CD8-positive, alpha-beta memory T cell (primary cell): ENCODE results near the gene NPFFR1. TPM values are rescaled to one million over a fixed set of nuclear protein-coding genes. Genes with fewer than 3 reads are reported as not detected.

Experiments used
- CTCF ChIA-PET: fragments of 350-600 bp; sonication (Branson Sonifier 250); formaldehyde crosslinking; loops from one replicate; lab custom pipeline; 2021; ENCODE audit warnings: antibody characterized with exemption; lab: Charles Lee
- POLR2A ChIA-PET: fragments of 350-600 bp; sonication (Branson Sonifier 250); formaldehyde crosslinking; loops from one replicate; lab custom pipeline; 2021; ENCODE audit warnings: antibody characterized with exemption; lab: Charles Lee
- DNase-seq, 5 donors: peaks; one replicate each; pipeline versions ENCODE4 v3.0.0 to v3.0.0-alpha.2; 2020 to 2022; ENCODE audit warnings: mixed read lengths in 1 of 5
- H3K27ac ChIP-seq: one replicate; pipeline ENCODE4 v1.7.0; 2013; ENCODE audit warnings: low read depth, mild to moderate bottlenecking, low read length, moderate library complexity
- H3K27me3 ChIP-seq: 2 replicates; pipeline ENCODE4 v1.7.0; 2013; ENCODE audit warnings: low read length, mild to moderate bottlenecking; ENCODE audit not compliant: insufficient read depth, poor library complexity, severe bottlenecking
- H3K36me3 ChIP-seq: 2 replicates; pipeline ENCODE4 v1.7.0; 2013; ENCODE audit warnings: mild to moderate bottlenecking, low read length, moderate library complexity; ENCODE audit not compliant: insufficient read depth
- H3K4me1 ChIP-seq: 2 replicates; pipeline ENCODE4 v1.7.0; 2013; ENCODE audit warnings: mild to moderate bottlenecking, low read length, moderate library complexity; ENCODE audit not compliant: insufficient read depth
- H3K4me3 ChIP-seq: 2 replicates; pipeline ENCODE4 v1.7.0; 2013; ENCODE audit warnings: mild to moderate bottlenecking, low read length
- H3K9me3 ChIP-seq: 2 replicates; pipeline ENCODE4 v1.7.0; 2013; ENCODE audit warnings: mild to moderate bottlenecking, low read length
- H3K27ac Mint-ChIP-seq, 8 donors: one replicate each; pipeline ENCODE4 v1.8.0; 2020 to 2021; ENCODE audit warnings: mixed read lengths in 8 of 8, mild to moderate bottlenecking in 6 of 8, inconsistent platforms in 3 of 8, moderate library complexity in 3 of 8
- H3K27me3 Mint-ChIP-seq, 2 donors: one replicate each; pipeline ENCODE4 v1.8.0; 2020 to 2021; ENCODE audit warnings: mixed read lengths in 2 of 2, mild to moderate bottlenecking in 1 of 2, moderate library complexity in 1 of 2
- H3K36me3 Mint-ChIP-seq, 3 donors: one replicate each; pipeline ENCODE4 v1.8.0; 2020 to 2021; ENCODE audit warnings: mixed read lengths in 3 of 3, inconsistent platforms in 1 of 3, mild to moderate bottlenecking in 1 of 3
- H3K4me1 Mint-ChIP-seq, 3 donors: one replicate each; pipeline ENCODE4 v1.8.0; 2020 to 2021; ENCODE audit warnings: mixed read lengths in 3 of 3, inconsistent platforms in 1 of 3, mild to moderate bottlenecking in 1 of 3
- H3K4me3 Mint-ChIP-seq, 7 donors: one replicate each; pipeline ENCODE4 v1.8.0; 2020 to 2021; ENCODE audit warnings: mixed read lengths in 7 of 7, mild to moderate bottlenecking in 6 of 7, moderate library complexity in 4 of 7, inconsistent platforms in 2 of 7
- H3K9me3 Mint-ChIP-seq, 5 donors: one replicate each; pipeline ENCODE4 v1.8.0; 2020 to 2022; ENCODE audit warnings: mixed read lengths in 5 of 5, mild to moderate bottlenecking in 3 of 5, moderate library complexity in 2 of 5, inconsistent platforms in 1 of 5
- polyA plus RNA-seq: library from polyadenylated mRNA; unstranded; fragments of 300-500 nt; fragmentation: Illumina TruSeq; gene quantifications from one replicate; pipeline ENCODE4 v1.2.3, GENCODE V29; 2021
- total RNA-seq, 2 experiments: library from RNA; stranded (reverse); gene quantifications; one replicate each; pipeline ENCODE4 v1.2.3, GENCODE V29; 2021

NPFFR1 gene
- total and polyA plus RNA-seq, 3 experiments from 2014 or later: not detected

GRCh38 chr10:70281609-70282008 is 2.2 kb downstream of the NPFFR1 start:
- H3K9me3 ChIP-seq: no peaks in the 10 kb centered on the region
- no peak overlapping the region for H3K27ac ChIP-seq
- peaks cover 14% of the 10 kb centered on the region for H3K27me3 ChIP-seq
- H3K27me3 Mint-ChIP-seq: peaks cover 32 to 50% of the 10 kb centered on the region in 2 donors
- H3K9me3 Mint-ChIP-seq: peaks cover 0 to 3% (median 2%) of the 10 kb centered on the region in 5 donors
- no peaks in the 10 kb centered on the region for H3K4me1 ChIP-seq
- peaks cover 0 to 5% (median 1%) of the 10 kb centered on the region in 3 donors for H3K36me3 Mint-ChIP-seq
- no peak overlapping the region for H3K27ac Mint-ChIP-seq
- peaks cover 0 to 5% (median 0%) of the 10 kb centered on the region in 3 donors for H3K4me1 Mint-ChIP-seq
- ChIA-PET POLR2A (no interaction called here), CTCF (interaction anchor here (1.5 to 1.9 kb wide), 2 partner anchors 9 to 16 kb away, joined by 4 read pairs; no protein-coding TSS in a partner anchor)
- DNase-seq: no peak
- H3K36me3 ChIP-seq: no peaks in the 10 kb centered on the region
- H3K4me3 ChIP-seq: no peak overlapping the region
- H3K4me3 Mint-ChIP-seq: no peak overlapping the region

GRCh38 chr10:70280099-70280498 is 3.7 kb downstream of the NPFFR1 start:
- Mint-ChIP-seq H3K4me1 (peaks cover 0 to 5% (median 0%) of the 10 kb centered on the region in 3 donors), H3K36me3 (peaks cover 0 to 5% (median 1%) of the 10 kb centered on the region in 3 donors), H3K27me3 (peaks cover 18 to 37% of the 10 kb centered on the region in 2 donors), H3K27ac (peak overlapping the region in 1 of 8 donors; percentile 34), H3K4me3 (no peak overlapping the region), H3K9me3 (peaks cover 0 to 3% (median 0%) of the 10 kb centered on the region in 5 donors)
- Histone ChIP-seq H3K4me1 (no peaks in the 10 kb centered on the region), H3K27ac (no peak overlapping the region), H3K36me3 (no peaks in the 10 kb centered on the region), H3K4me3 (no peak overlapping the region), H3K9me3 (no peaks in the 10 kb centered on the region), H3K27me3 (peaks cover 10% of the 10 kb centered on the region)
- ChIA-PET POLR2A (no interaction called here), CTCF (no interaction called here)
- DNase-seq: no peak

- Histone ChIP-seq H3K9me3 (no peaks in the 10 kb centered on the region), H3K27ac (no peak overlapping the region), H3K36me3 (no peaks in the 10 kb centered on the region), H3K4me1 (no peaks in the 10 kb centered on the region), H3K4me3 (no peak overlapping the region), H3K27me3 (no peaks in the 10 kb centered on the region)
- H3K4me1 Mint-ChIP-seq: peaks cover 7 to 8% (median 7%) of the 10 kb centered on the region in 3 donors
- no peaks in the 10 kb centered on the region for H3K9me3 Mint-ChIP-seq
- ChIA-PET CTCF (interaction anchor here (0.6 kb wide), 1 partner anchor 8 kb away, joined by 3 read pairs; no protein-coding TSS in a partner anchor), POLR2A (no interaction called here)
- no peak overlapping the region for H3K4me3 Mint-ChIP-seq
- H3K27me3 Mint-ChIP-seq: peaks cover 4 to 15% of the 10 kb centered on the region in 2 donors
- no peak for DNase-seq
- H3K27ac Mint-ChIP-seq: no peak overlapping the region
- H3K36me3 Mint-ChIP-seq: peaks cover 0 to 1% (median 0%) of the 10 kb centered on the region in 3 donors
Observed at GRCh38 chr10:70277396-70278030, 6.3 kb downstream of the NPFFR1 start.

- Mint-ChIP-seq H3K4me3 (no peak overlapping the region), H3K36me3 (peaks cover 0 to 2% (median 0%) of the 10 kb centered on the region in 3 donors), H3K27me3 (peaks cover 0 to 3% of the 10 kb centered on the region in 2 donors), H3K27ac (peak overlapping the region in 1 of 8 donors; percentile 12), H3K4me1 (peaks cover 8 to 11% (median 10%) of the 10 kb centered on the region in 3 donors), H3K9me3 (no peaks in the 10 kb centered on the region)
- H3K27ac ChIP-seq: no peak overlapping the region
- no peak overlapping the region for H3K4me3 ChIP-seq
- CTCF ChIA-PET: interaction anchor here (1.0 to 1.3 kb wide), 2 partner anchors 12 to 90 kb away, joined by 3 to 4 read pairs; no protein-coding TSS in a partner anchor
- no peaks in the 10 kb centered on the region for H3K4me1 ChIP-seq
- POLR2A ChIA-PET: no interaction called here
- no peaks in the 10 kb centered on the region for H3K9me3 ChIP-seq
- H3K36me3 ChIP-seq: no peaks in the 10 kb centered on the region
- DNase-seq: no peak
- no peaks in the 10 kb centered on the region for H3K27me3 ChIP-seq
Observed at GRCh38 chr10:70274643-70275042, 9.2 kb downstream of the NPFFR1 start.

GRCh38 chr10:70272925-70273316 is 10.9 kb downstream of the NPFFR1 start:
- H3K4me3 ChIP-seq: no peak overlapping the region
- H3K4me1 ChIP-seq: no peaks in the 10 kb centered on the region
- H3K27me3 ChIP-seq: no peaks in the 10 kb centered on the region
- no peaks in the 10 kb centered on the region for H3K36me3 ChIP-seq
- no peaks in the 10 kb centered on the region for H3K9me3 ChIP-seq
- DNase-seq: peak in 2 of 5 donors; percentile 25 to 29
- peaks cover 0 to 2% (median 0%) of the 10 kb centered on the region in 3 donors for H3K36me3 Mint-ChIP-seq
- no peak overlapping the region for H3K27ac ChIP-seq
- H3K27ac Mint-ChIP-seq: peak overlapping the region in 7 of 8 donors; percentile 7 to 61 (median 29)
- CTCF ChIA-PET: interaction anchor here (0.6 to 1.7 kb wide), 14 partner anchors 9 to 139 kb away, joined by 3 to 17 read pairs (median 4); no protein-coding TSS in a partner anchor
- POLR2A ChIA-PET: interaction anchor here (1.2 kb wide), 1 partner anchor 51 kb away, joined by 3 read pairs; no protein-coding TSS in a partner anchor
- H3K4me3 Mint-ChIP-seq: peak overlapping the region in 4 of 7 donors; percentile 14 to 62 (median 50)
- H3K4me1 Mint-ChIP-seq: peaks cover 8 to 11% (median 10%) of the 10 kb centered on the region in 3 donors
- no peaks in the 10 kb centered on the region for H3K9me3 Mint-ChIP-seq
- H3K27me3 Mint-ChIP-seq: peaks cover 0 to 3% of the 10 kb centered on the region in 2 donors

GRCh38 chr10:70271996-70272924 is 11.5 kb downstream of the NPFFR1 start:
- no peaks in the 10 kb centered on the region for H3K27me3 ChIP-seq
- H3K27ac Mint-ChIP-seq: peak overlapping the region in 7 of 8 donors; percentile 7 to 68 (median 36)
- no peaks in the 10 kb centered on the region for H3K9me3 ChIP-seq
- CTCF ChIA-PET: interaction anchor here (0.7 to 1.7 kb wide), 13 partner anchors 10 to 139 kb away, joined by 3 to 17 read pairs (median 3); partner anchors contain the start of gene PPA1
- no peaks in the 10 kb centered on the region for H3K4me1 ChIP-seq
- DNase-seq: no peak
- no peaks in the 10 kb centered on the region for H3K36me3 ChIP-seq
- POLR2A ChIA-PET: interaction anchor here (1.2 kb wide), 1 partner anchor 51 kb away, joined by 3 read pairs; no protein-coding TSS in a partner anchor
- H3K4me1 Mint-ChIP-seq: peaks cover 8 to 11% (median 10%) of the 10 kb centered on the region in 3 donors
- no peak overlapping the region for H3K4me3 ChIP-seq
- H3K4me3 Mint-ChIP-seq: peak overlapping the region in 3 of 7 donors; percentile 45 to 62 (median 55)
- peaks cover 0 to 2% (median 0%) of the 10 kb centered on the region in 3 donors for H3K36me3 Mint-ChIP-seq
- no peaks in the 10 kb centered on the region for H3K9me3 Mint-ChIP-seq
- H3K27me3 Mint-ChIP-seq: peaks cover 0 to 3% of the 10 kb centered on the region in 2 donors
- no peak overlapping the region for H3K27ac ChIP-seq

- ChIA-PET CTCF (interaction anchor here (2.9 kb wide), 1 partner anchor 93 kb away, joined by 13 read pairs; no protein-coding TSS in a partner anchor), POLR2A (no interaction called here)
- H3K27me3 ChIP-seq: no peaks in the 10 kb centered on the region
- Mint-ChIP-seq H3K9me3 (no peaks in the 10 kb centered on the region), H3K36me3 (peaks cover 0 to 2% (median 0%) of the 10 kb centered on the region in 3 donors), H3K4me1 (peaks cover 8 to 11% (median 10%) of the 10 kb centered on the region in 3 donors), H3K4me3 (no peak overlapping the region), H3K27me3 (peaks cover 0 to 6% of the 10 kb centered on the region in 2 donors), H3K27ac (peak overlapping the region in 1 of 8 donors; percentile 36)
- H3K36me3 ChIP-seq: no peaks in the 10 kb centered on the region
- no peaks in the 10 kb centered on the region for H3K9me3 ChIP-seq
- DNase-seq: no peak
- no peak overlapping the region for H3K4me3 ChIP-seq
- no peaks in the 10 kb centered on the region for H3K4me1 ChIP-seq
- H3K27ac ChIP-seq: no peak overlapping the region
Observed at GRCh38 chr10:70270952-70271351, 12.9 kb downstream of the NPFFR1 start.
